HUDEP-2 (cell line): ENCODE results near the gene FAM204A.

Source experiments
- DNase-seq, 76 experiments: peaks; one replicate each; lab custom pipeline; 2025; ENCODE audit not compliant: unreplicated experiment in 76 of 76; lab: John Stamatoyannopoulos, UW

The FAM204A gene

GRCh38 chr10:118332948-118333710, 9.0 kb downstream of the FAM204A start:
- peak in 2 of 76 experiments; percentile 3 to 6 for DNase-seq

DNA sequence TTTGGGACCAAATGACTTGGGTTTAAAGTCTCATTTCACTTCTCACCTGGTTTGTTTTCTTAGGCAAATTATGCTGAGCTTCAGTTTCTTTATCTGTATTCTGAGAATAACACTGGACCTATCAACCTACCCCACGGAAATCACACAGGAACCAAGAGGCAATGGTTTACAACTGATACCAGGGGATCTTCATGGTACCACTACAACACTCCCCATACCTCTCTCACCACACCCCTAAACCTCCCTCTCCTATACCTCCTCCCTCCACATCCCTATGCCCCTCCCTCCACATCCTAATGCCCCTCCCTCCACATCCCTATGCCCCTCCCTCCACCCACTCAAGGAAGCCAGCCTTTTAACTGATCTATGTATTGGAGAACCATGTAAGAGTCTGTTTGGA, 9.9 kb downstream of the FAM204A start:
- DNase-seq, result peak in 12 of 76 experiments; percentile 0 to 32 (median 14)

- no peak for DNase-seq
Measured at GRCh38 chr10:118330295-118331076, 11.6 kb downstream of the FAM204A start.

- DNase-seq, result no peak
Measured at GRCh38 chr10:118324140-118324539, 18.0 kb downstream of the FAM204A start.

DNA sequence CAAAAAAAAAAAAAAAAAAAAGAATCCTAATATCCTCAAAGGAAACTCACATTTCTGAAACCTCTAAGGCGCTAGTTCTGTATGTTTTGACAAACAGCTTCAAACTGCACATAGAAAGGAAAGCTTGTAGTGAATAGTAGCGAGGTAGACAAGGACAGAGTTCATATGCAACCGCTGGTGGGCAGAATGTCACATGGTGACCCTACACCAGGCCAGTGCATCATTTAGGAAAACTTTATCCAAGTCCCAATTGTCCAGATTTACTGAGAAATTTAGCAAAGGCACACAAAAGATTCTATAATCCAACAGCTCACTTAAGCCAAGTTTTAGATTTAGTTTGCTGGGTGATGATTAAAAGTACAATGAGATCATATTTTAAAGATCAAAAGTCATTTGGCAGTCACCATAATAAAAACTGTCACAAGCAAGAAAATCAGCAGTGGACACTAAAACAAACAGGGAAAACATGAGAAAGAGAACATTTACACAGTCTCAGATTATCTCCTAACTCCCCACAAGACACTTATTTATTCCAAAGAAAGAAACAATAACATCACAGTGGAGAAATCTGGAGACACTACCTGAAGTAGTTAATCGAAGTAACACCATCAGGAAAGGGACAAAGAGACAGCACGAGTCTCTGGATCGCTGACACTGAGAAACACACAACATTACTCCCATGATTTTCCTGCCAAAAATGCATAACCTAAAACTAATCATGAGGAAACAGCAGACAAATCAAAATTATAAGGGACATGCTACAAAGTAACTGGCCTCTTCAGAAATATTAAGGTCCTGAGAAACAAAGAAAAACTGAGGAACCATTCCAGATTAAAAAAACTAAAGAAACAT, 20.2 kb downstream of the FAM204A start:
- DNase-seq, result no peak

DNA sequence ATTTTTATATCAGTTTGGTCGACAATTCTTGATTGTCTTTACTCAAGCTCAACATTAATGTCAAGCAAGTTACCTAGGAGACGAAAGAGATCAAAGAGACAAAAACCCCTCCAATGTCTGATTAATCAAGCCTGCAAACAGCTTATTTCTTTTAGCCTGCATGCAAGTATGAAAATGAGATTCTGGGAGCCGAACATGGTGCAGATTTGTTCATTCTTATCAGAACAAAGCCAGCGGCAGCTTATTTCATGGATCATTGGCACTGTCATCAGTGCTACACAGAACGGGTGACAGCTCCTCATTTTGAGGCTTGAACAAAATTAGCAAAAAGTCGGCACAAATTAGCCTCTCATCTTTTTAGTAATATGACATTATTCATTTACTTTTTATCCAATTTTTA, 26.5 kb downstream of the FAM204A start:
- no peak for DNase-seq

GRCh38 chr10:118314882-118315281, 27.2 kb downstream of the FAM204A start:
- no peak for DNase-seq

- DNase-seq, result no peak
Measured at GRCh38 chr10:118311505-118311904, 30.6 kb downstream of the FAM204A start.

DNA sequence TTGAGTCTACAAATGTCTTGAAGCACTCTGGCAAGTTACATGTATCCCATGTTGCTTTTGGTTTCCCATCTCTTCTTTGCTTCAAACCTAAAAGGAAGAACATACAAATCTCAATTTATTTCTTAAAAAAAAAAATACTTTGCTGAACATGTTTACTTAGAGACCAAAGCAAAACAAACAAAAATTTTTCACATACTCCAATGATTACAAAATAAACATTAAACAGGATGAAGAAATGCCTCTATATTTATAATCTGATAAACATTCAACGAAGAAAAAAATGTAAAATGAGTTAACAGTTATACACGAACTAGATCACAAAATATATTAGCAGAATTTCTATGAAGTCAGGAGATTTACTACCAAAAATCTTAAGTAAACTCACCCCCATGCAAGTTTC, 31.3 kb downstream of the FAM204A start:
- no peak for DNase-seq

- DNase-seq, result no peak
Measured at GRCh38 chr10:118309911-118310310, 32.2 kb downstream of the FAM204A start.

DNA sequence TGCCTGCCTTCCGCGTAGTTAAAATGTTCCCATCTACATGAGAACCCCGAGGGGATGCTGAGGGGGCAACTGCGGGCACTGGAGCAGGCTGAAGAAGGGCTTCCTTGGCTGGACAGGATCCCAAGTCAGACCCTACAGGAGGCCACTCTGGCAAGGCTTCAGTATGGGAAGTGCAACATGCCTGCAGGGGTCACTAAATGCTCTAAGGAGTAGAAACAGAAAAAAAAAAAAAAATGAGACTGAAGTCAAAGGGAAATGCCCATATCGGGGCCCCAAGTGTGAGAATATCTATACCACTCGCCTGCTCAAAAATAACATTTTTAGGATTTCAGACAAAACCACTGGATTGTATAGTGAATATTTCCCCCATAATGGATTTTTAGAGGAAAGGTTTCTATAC, 33.5 kb downstream of the FAM204A start:
- DNase-seq, result no peak

- no peak for DNase-seq
Measured at GRCh38 chr10:118307859-118308258, 34.3 kb downstream of the FAM204A start.

- no peak for DNase-seq
Measured at GRCh38 chr10:118307220-118307619, 34.9 kb downstream of the FAM204A start.

- DNase-seq, result no peak
Measured at GRCh38 chr10:118305730-118306129, 36.4 kb downstream of the FAM204A start.

GRCh38 chr10:118304521-118304920, 37.6 kb downstream of the FAM204A start:
- DNase-seq, result no peak

- DNase-seq, result no peak
Measured at GRCh38 chr10:118301211-118301610, 40.9 kb downstream of the FAM204A start.

- no peak for DNase-seq
Measured at GRCh38 chr10:118300320-118300719, 41.8 kb downstream of the FAM204A start.

GRCh38 chr10:118298787-118299186, 43.3 kb downstream of the FAM204A start:
- DNase-seq, result no peak

- no peak for DNase-seq
Measured at GRCh38 chr10:118291122-118291521, 51.0 kb downstream of the FAM204A start.

DNA sequence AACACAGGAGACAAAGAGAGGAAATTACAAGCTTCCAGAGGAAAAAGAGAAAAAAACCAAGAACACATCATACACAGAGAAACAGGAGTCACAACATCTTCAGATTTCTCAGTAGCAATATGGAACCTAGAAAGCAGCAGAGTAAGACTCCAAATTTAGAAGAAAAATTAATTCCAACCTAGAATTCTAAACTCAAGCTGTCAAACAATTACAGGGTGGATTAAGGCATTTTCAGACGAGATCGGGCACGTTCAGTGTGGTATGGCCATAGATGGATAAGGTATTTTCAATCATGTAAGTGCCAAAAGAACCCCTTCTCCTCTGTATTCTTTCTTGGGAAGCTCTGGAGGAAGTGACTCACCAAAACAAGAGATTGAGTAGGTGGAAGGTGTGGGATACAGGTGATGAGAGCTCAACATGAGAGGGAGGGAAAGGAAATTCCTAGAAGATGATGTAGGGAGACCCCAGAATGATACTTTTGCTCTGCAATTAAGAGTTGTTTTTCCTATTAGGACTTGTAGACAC, 51.6 kb downstream of the FAM204A start:
- DNase-seq, result no peak
